ENCODE data around the gene RTF1. TPM values are rescaled to one million over a fixed set of nuclear protein-coding genes. Genes with fewer than 3 reads are reported as not detected.

The RTF1 gene
- total and polyA plus RNA-seq, 2 donors (not counting 1 experiment from before 2014, with no cell fraction given): 11.9 to 39.4 TPM

GRCh38 chr15:41474941-41475340, 58.0 kb downstream of the RTF1 start:
- H3K27ac ChIP-seq (ENCODE audit: low read length in 2 of 2): no peak overlapping the region
- H3K4me1 ChIP-seq (ENCODE audit: control insufficient read depth in 2 of 2, insufficient read depth in 2 of 2, low read length in 2 of 2): no peaks in the 10 kb centered on the region
- H3K4me1 Mint-ChIP-seq: no peaks in the 10 kb centered on the region
- intact Hi-C loops (cut with micrococcal nuclease): no loop called here
- POLR2A ChIA-PET: no interaction called here
- no peak for ATAC-seq (ENCODE audit: low read depth)
- WGBS (ENCODE audit: insufficient coverage): 20% methylated on average over 1 of the region's 2 CpGs
- H3K79me2 ChIP-seq (ENCODE audit: control insufficient read depth, insufficient read depth, low read length): no peaks in the 10 kb centered on the region
- H4K20me1 ChIP-seq (ENCODE audit: control insufficient read depth, insufficient read depth, low read length, poor library complexity, severe bottlenecking): no peaks in the 10 kb centered on the region
- no peak for DNase-seq
- H3K27ac Mint-ChIP-seq: no peak overlapping the region
- H2AFZ ChIP-seq (ENCODE audit: insufficient read depth, low read depth, low read length, poor library complexity, severe bottlenecking): no peak overlapping the region
- no peak overlapping the region for H3K4me3 ChIP-seq (ENCODE audit: control extremely low read depth in 1 of 5, extremely low read depth in 1 of 5, insufficient read depth in 1 of 5, low read depth in 2 of 5, low read length in 4 of 5)
- H3K4me2 ChIP-seq (replicated peaks; ENCODE audit: low read depth, low read length, poor library complexity, severe bottlenecking): no peak overlapping the region
- no peaks in the 10 kb centered on the region for H3K9me3 Mint-ChIP-seq (ENCODE audit: insufficient read depth)
- TF ChIP-seq EZH2 (IDR thresholded peaks at IDR 0.05; ENCODE audit: borderline replicate concordance, insufficient read depth, low read depth, low read length, poor library complexity, severe bottlenecking) (no peak), CTCF (IDR thresholded peaks at IDR 0.05) (no peak)
- H3K9me3 ChIP-seq (ENCODE audit: control extremely low read depth in 1 of 3, control insufficient read depth in 2 of 3, insufficient read depth in 1 of 3, low read length in 2 of 3): no peaks in the 10 kb centered on the region
- CTCF ChIA-PET: interaction anchor here (1.2 kb wide), 1 partner anchor 9 kb away, joined by 4 read pairs; no protein-coding TSS in a partner anchor
- H3K36me3 ChIP-seq (replicated peaks in 1 of 2; ENCODE audit: control extremely low read depth in 1 of 2, control insufficient read depth in 1 of 2, extremely low read depth in 1 of 2, insufficient read depth in 2 of 2, low read length in 1 of 2): peaks cover 22 to 72% of the 10 kb centered on the region in 2 experiments
- H3K4me3 Mint-ChIP-seq: no peak overlapping the region
- H3K27me3 Mint-ChIP-seq: no peaks in the 10 kb centered on the region
- H3K27me3 ChIP-seq (replicated peaks in 1 of 4; ENCODE audit: control extremely low read depth in 1 of 4, control insufficient read depth in 3 of 4, insufficient read depth in 4 of 4, low read length in 3 of 4): no peaks in the 10 kb centered on the region
- H3K9ac ChIP-seq (ENCODE audit: low read length): no peak overlapping the region

GRCh38 chr15:41476416-41477048, 59.6 kb downstream of the RTF1 start:
- Histone ChIP-seq H3K27ac (ENCODE audit: low read length in 2 of 2) (no peak overlapping the region), H4K20me1 (ENCODE audit: control insufficient read depth, insufficient read depth, low read length, poor library complexity, severe bottlenecking) (no peaks in the 10 kb centered on the region), H3K4me2 (replicated peaks; ENCODE audit: low read depth, low read length, poor library complexity, severe bottlenecking) (no peak overlapping the region), H2AFZ (ENCODE audit: insufficient read depth, low read depth, low read length, poor library complexity, severe bottlenecking) (no peak overlapping the region), H3K79me2 (ENCODE audit: control insufficient read depth, insufficient read depth, low read length) (no peaks in the 10 kb centered on the region), H3K36me3 (replicated peaks in 1 of 2; ENCODE audit: control extremely low read depth in 1 of 2, control insufficient read depth in 1 of 2, extremely low read depth in 1 of 2, insufficient read depth in 2 of 2, low read length in 1 of 2) (peaks cover 15 to 75% of the 10 kb centered on the region in 2 experiments), H3K9ac (ENCODE audit: low read length) (no peak overlapping the region), H3K4me3 (ENCODE audit: control extremely low read depth in 1 of 5, extremely low read depth in 1 of 5, insufficient read depth in 1 of 5, low read depth in 2 of 5, low read length in 4 of 5) (no peak overlapping the region), H3K4me1 (ENCODE audit: control insufficient read depth in 2 of 2, insufficient read depth in 2 of 2, low read length in 2 of 2) (no peaks in the 10 kb centered on the region), H3K9me3 (ENCODE audit: control extremely low read depth in 1 of 3, control insufficient read depth in 2 of 3, insufficient read depth in 1 of 3, low read length in 2 of 3) (no peaks in the 10 kb centered on the region), H3K27me3 (replicated peaks in 1 of 4; ENCODE audit: control extremely low read depth in 1 of 4, control insufficient read depth in 3 of 4, insufficient read depth in 4 of 4, low read length in 3 of 4) (no peaks in the 10 kb centered on the region)
- ATAC-seq (ENCODE audit: low read depth): no peak
- no peak overlapping the region for H3K4me3 Mint-ChIP-seq
- no peak overlapping the region for H3K27ac Mint-ChIP-seq
- intact Hi-C loops (cut with micrococcal nuclease): no loop called here
- TF ChIP-seq EZH2 (IDR thresholded peaks at IDR 0.05; ENCODE audit: borderline replicate concordance, insufficient read depth, low read depth, low read length, poor library complexity, severe bottlenecking): no peak
- TF ChIP-seq CTCF (IDR thresholded peaks at IDR 0.05): no peak
- no peaks in the 10 kb centered on the region for H3K27me3 Mint-ChIP-seq
- no peak for DNase-seq
- no peaks in the 10 kb centered on the region for H3K4me1 Mint-ChIP-seq
- H3K9me3 Mint-ChIP-seq (ENCODE audit: insufficient read depth): no peaks in the 10 kb centered on the region
- 80% methylated on average over 1 of the region's 5 CpGs for WGBS (ENCODE audit: insufficient coverage)
- ChIA-PET POLR2A (no interaction called here), CTCF (interaction anchor here (1.2 kb wide), 1 partner anchor 10 kb away, joined by 4 read pairs; no protein-coding TSS in a partner anchor)
